Testis (tissue), 2 donors: ENCODE results near the gene KIAA1671.

Experiments
- POLR2A ChIP-seq: fragments of 450-650 bp; IDR thresholded peaks from one replicate; pipeline ENCODE4 v1.6.1; 2017; ENCODE audit warnings: antibody characterized with exemption, mild to moderate bottlenecking, moderate library complexity
- TF ChIP-seq, protein P1 (sequence below), 3 experiments: fragments of 450-650 bp in 2 of 3; fragments of 200-600 bp in 1 of 3; sonication (generic) in 1 of 3; IDR thresholded peaks; one replicate each; pipeline ENCODE4 v1.5.1; 2016 to 2019; ENCODE audit warnings: antibody characterized with exemption in 3 of 3, mild to moderate bottlenecking in 2 of 3, moderate library complexity in 1 of 3

DNA sequence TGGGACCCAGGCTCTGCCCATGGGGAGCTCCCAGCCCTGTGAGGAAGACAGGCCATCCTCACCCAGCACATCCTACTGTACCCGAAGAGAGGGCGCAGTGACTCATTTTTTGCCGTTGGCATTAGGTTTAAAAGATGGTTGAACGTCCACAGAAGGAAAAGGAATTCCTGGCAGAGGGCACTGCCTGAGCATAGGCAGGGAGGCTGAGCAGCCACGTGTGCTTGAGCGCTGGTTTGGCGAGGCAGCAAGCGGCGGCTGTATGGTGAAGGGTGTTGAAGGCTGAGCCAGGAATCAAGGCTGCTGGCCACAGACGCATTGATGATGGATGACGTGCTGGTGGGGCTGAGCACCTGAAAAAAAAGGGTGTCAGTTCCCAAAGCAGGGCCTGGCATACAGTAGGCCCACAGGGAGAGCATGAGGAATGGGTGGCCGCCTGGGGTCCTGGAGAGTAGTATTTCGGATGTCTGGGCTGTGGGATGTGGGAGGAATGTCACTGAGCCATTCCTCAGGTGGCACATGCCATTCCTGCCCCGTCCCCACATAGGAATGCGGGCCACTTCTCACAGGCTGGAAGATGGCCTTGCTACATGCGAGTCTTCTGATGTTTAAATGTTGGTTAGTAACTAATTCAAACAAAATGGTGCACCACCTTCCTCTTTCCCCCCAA, 112.5 kb downstream of the KIAA1671 start:
- TF ChIP-seq, protein P1, sequence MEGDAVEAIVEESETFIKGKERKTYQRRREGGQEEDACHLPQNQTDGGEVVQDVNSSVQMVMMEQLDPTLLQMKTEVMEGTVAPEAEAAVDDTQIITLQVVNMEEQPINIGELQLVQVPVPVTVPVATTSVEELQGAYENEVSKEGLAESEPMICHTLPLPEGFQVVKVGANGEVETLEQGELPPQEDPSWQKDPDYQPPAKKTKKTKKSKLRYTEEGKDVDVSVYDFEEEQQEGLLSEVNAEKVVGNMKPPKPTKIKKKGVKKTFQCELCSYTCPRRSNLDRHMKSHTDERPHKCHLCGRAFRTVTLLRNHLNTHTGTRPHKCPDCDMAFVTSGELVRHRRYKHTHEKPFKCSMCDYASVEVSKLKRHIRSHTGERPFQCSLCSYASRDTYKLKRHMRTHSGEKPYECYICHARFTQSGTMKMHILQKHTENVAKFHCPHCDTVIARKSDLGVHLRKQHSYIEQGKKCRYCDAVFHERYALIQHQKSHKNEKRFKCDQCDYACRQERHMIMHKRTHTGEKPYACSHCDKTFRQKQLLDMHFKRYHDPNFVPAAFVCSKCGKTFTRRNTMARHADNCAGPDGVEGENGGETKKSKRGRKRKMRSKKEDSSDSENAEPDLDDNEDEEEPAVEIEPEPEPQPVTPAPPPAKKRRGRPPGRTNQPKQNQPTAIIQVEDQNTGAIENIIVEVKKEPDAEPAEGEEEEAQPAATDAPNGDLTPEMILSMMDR (IDR thresholded peaks at IDR 0.05) = no peak
- TF ChIP-seq POLR2A = no peak
